Measurements from ENCODE around the gene MRO. TPM values are rescaled to one million over a fixed set of nuclear protein-coding genes. Genes with fewer than 3 reads are reported as not detected.

The MRO gene
- total and polyA plus RNA-seq, 2 of the 8 experiments (the other 6 are each of a cell fraction or from before 2014, with no cell fraction given) = 0.65 to 1.0 TPM

GRCh38 chr18:50819027-50819727 is 639 bp downstream of the MRO start (continued):
- TF ChIP-seq SP4 (IDR thresholded peaks at IDR 0.05; ENCODE audit: low read length) = no peak
- TF ChIP-seq TCF12 (IDR thresholded peaks at IDR 0.05; ENCODE audit: low read depth, low read length) = no peak
- no peak for TF ChIP-seq EGR1 (IDR thresholded peaks at IDR 0.05; ENCODE audit: borderline replicate concordance, low read depth, low read length)
- no peak for TF ChIP-seq FOSL1 (IDR thresholded peaks at IDR 0.05; ENCODE audit: insufficient read depth, low read depth, low read length)
- TF ChIP-seq YY1 (IDR thresholded peaks at IDR 0.05; ENCODE audit: low read depth, low read length) = no peak
- TF ChIP-seq BCL11A (IDR thresholded peaks at IDR 0.05; ENCODE audit: low read depth in 2 of 2, low read length in 2 of 2) = no peak
- TF ChIP-seq ASH2L (IDR thresholded peaks at IDR 0.05; ENCODE audit: low read length) = no peak
- no peak for TF ChIP-seq SP1 (IDR thresholded peaks at IDR 0.05; ENCODE audit: low read depth, low read length)
- TF ChIP-seq CHD2 (IDR thresholded peaks at IDR 0.05; ENCODE audit: low read length) = no peak
- no peak; the same call in 1 of the 2 replicates for TF ChIP-seq TBP (IDR thresholded peaks at IDR 0.05; ENCODE audit: low read depth, low read length)
- TF ChIP-seq PHF8 (conservative IDR thresholded peaks at IDR 0.05; ENCODE audit: low read depth, low read length) = no peak
- peak; percentile 36; the same call in 1 of the 2 replicates for TF ChIP-seq BACH1 (IDR thresholded peaks at IDR 0.05; ENCODE audit: low read length)
- TF ChIP-seq CTCF (IDR thresholded peaks at IDR 0.05; ENCODE audit: control extremely low read depth in 1 of 3, insufficient read depth in 1 of 3, low read depth in 1 of 3, low read length in 3 of 3) = peak; percentile 12 to 46 (median 18); a peak in 3 of 4 replicates
- TF ChIP-seq CHD1 (IDR thresholded peaks at IDR 0.05; ENCODE audit: low read depth, low read length) = no peak
- no peak for TF ChIP-seq RXRA (IDR thresholded peaks at IDR 0.05; ENCODE audit: insufficient read depth, low read depth, low read length)
- TF ChIP-seq HDAC2 (IDR thresholded peaks at IDR 0.05; ENCODE audit: borderline replicate concordance in 1 of 2, low read depth in 2 of 2, low read length in 2 of 2) = no peak
- TF ChIP-seq RBBP5 (IDR thresholded peaks at IDR 0.05; ENCODE audit: borderline replicate concordance, low read depth, low read length) = no peak
- no peak for TF ChIP-seq GTF2F1 (IDR thresholded peaks at IDR 0.05; ENCODE audit: borderline replicate concordance, low read depth, low read length)
- no peak for TF ChIP-seq SUZ12 (IDR thresholded peaks at IDR 0.05; ENCODE audit: low read length)
- no peak for TF ChIP-seq KDM5A (IDR thresholded peaks at IDR 0.05; ENCODE audit: low read length)
- TF ChIP-seq CTBP2 (IDR thresholded peaks at IDR 0.05; ENCODE audit: borderline replicate concordance, insufficient read depth, insufficient read length, low read length) = no peak
- no peak for TF ChIP-seq SP2 (IDR thresholded peaks at IDR 0.05; ENCODE audit: low read length)
- TF ChIP-seq CREB1 (IDR thresholded peaks at IDR 0.05) = no peak
- TF ChIP-seq POLR2A (IDR thresholded peaks at IDR 0.05; ENCODE audit: control extremely low read depth in 1 of 2, low read depth in 2 of 2, low read length in 2 of 2) = no peak
